GM21576 (cell line): ENCODE results near the gene HIKESHI.

Source experiments
- ATAC-seq: cut with Tn5 transposase; IDR thresholded peaks from one replicate; pipeline ENCODE4 v1.9.1; 2021; ENCODE audit warnings: mild to moderate bottlenecking, moderate library complexity; ENCODE audit not compliant: unreplicated experiment

HIKESHI gene

GRCh38 chr11:86374069-86374468, 72.0 kb downstream of the HIKESHI start:
- no peak for ATAC-seq

- ATAC-seq, result no peak
Observed at GRCh38 chr11:86374586-86374985, 72.5 kb downstream of the HIKESHI start, which contains the start of gene CCDC81. Gene CCDC81, plus strand, starts transcription at chr11:86374887. Its CDS starts 277 bp downstream, at chr11:86375164.

- no peak for ATAC-seq
Observed at GRCh38 chr11:86377972-86378371, 75.9 kb downstream of the HIKESHI start.

GRCh38 chr11:86380295-86381059, 78.4 kb downstream of the HIKESHI start:
- no peak for ATAC-seq

- ATAC-seq, result no peak
Observed at GRCh38 chr11:86383041-86383955, 81.3 kb downstream of the HIKESHI start.

- no peak for ATAC-seq
Observed at GRCh38 chr11:86386283-86386682, 84.2 kb downstream of the HIKESHI start.

GRCh38 chr11:86386746-86387145, 84.7 kb downstream of the HIKESHI start:
- ATAC-seq, result no peak

- ATAC-seq, result no peak
Observed at GRCh38 chr11:86388198-86388597, 86.2 kb downstream of the HIKESHI start.

- no peak for ATAC-seq
Observed at GRCh38 chr11:86390487-86390886, 88.4 kb downstream of the HIKESHI start.

- no peak for ATAC-seq
Observed at GRCh38 chr11:86395061-86395551, 93.1 kb downstream of the HIKESHI start.
